HG03439 (cell line): Measurements from ENCODE around the gene ASB6.

ENCODE experiments used
- ATAC-seq: cut with Tn5 transposase; IDR thresholded peaks from one replicate; pipeline ENCODE4 v1.9.1; 2021; ENCODE audit warnings: mild to moderate bottlenecking, moderate library complexity; ENCODE audit not compliant: unreplicated experiment

ASB6 gene

GRCh38 chr9:129587487-129588262, 54.3 kb downstream of the ASB6 start:
- no peak for ATAC-seq

GRCh38 chr9:129586685-129587084, 55.3 kb downstream of the ASB6 start:
- ATAC-seq = no peak

- no peak for ATAC-seq
Measured at GRCh38 chr9:129586245-129586644, 55.7 kb downstream of the ASB6 start.

- ATAC-seq = no peak
Measured at GRCh38 chr9:129585352-129585751, 56.6 kb downstream of the ASB6 start.
